PC-3 (cell line): ENCODE measurements around the gene TTC8.

Experiments used
- CTCF ChIP-seq: fragments of 300-600 bp; sonication (generic); conservative IDR thresholded peaks from 2 replicates; pipeline ENCODE4 v1.5.1; 2017; ENCODE audit warnings: antibody characterized with exemption, low read depth, mild to moderate bottlenecking, low read length
- EZH2 ChIP-seq: fragments of 300-600 bp; sonication (generic); IDR thresholded peaks from one replicate; pipeline ENCODE4 v1.6.1; 2017; ENCODE audit warnings: antibody characterized with exemption, mild to moderate bottlenecking, low read length; ENCODE audit not compliant: unreplicated experiment
- EZH2phosphoT487 ChIP-seq: fragments of 300-600 bp; sonication (generic); IDR thresholded peaks from 2 replicates; pipeline ENCODE4 v1.6.1; 2018; ENCODE audit warnings: mild to moderate bottlenecking, antibody characterized with exemption, low read length, borderline replicate concordance

- TF ChIP-seq CTCF (no peak), EZH2 (no peak), EZH2phosphoT487 (no peak)
Observed at GRCh38 chr14:88837495-88837894, 13.0 kb downstream of the TTC8 start.
